Measurements from ENCODE around the gene SCIMP. TPM values are rescaled to one million over a fixed set of nuclear protein-coding genes. Genes with fewer than 3 reads are reported as not detected.

Gene SCIMP
- total RNA-seq, 1 donor from 2014 or later = 1.2 TPM

Other genes with a start within 250 kb of the SCIMP start
- 35.9 TPM for gene CAMTA2, start 247.2 kb downstream of the SCIMP start, total RNA-seq
- 3.2 TPM for gene INCA1, start 237.3 kb downstream of the SCIMP start, total RNA-seq
- 747 TPM for gene KIF1C, start 236.9 kb downstream of the SCIMP start, total RNA-seq
- gene SLC52A1, start 199.4 kb downstream of the SCIMP start, total RNA-seq = not detected
- 11.1 TPM for gene ZFP3, start 156.4 kb downstream of the SCIMP start, total RNA-seq
- gene ZNF232, start 123.0 kb downstream of the SCIMP start, total RNA-seq = 2.6 TPM
- 0.15 TPM for gene USP6, start 118.8 kb downstream of the SCIMP start, total RNA-seq
- gene ZNF594, start 43.0 kb downstream of the SCIMP start, total RNA-seq = 7.5 TPM
- gene RABEP1, start 47.4 kb upstream of the SCIMP start, total RNA-seq = 56.0 TPM
- gene NUP88, start 184.8 kb upstream of the SCIMP start, total RNA-seq = 34.9 TPM
- gene RPAIN, start 185.3 kb upstream of the SCIMP start, total RNA-seq = 26.5 TPM
- 127 TPM for gene C1QBP, start 204.3 kb upstream of the SCIMP start, total RNA-seq
- gene DHX33, start 234.1 kb upstream of the SCIMP start, total RNA-seq = 5.1 TPM